Lower leg skin (tissue), 3 donors: ENCODE results near the gene IVD.

Experiments used
- POLR2A ChIP-seq, 2 donors: fragments of 450-650 bp; IDR thresholded peaks; one replicate each; pipeline ENCODE4 v1.6.1; 2016 to 2017; ENCODE audit warnings: antibody characterized with exemption in 2 of 2, mild to moderate bottlenecking in 1 of 2, moderate library complexity in 1 of 2
- TF ChIP-seq, protein P1 (sequence below), 3 donors: fragments of 450-650 bp; IDR thresholded peaks; one replicate each; pipeline ENCODE4 v1.5.1; 2016; ENCODE audit warnings: antibody characterized with exemption in 3 of 3, mild to moderate bottlenecking in 3 of 3, moderate library complexity in 2 of 3

DNA sequence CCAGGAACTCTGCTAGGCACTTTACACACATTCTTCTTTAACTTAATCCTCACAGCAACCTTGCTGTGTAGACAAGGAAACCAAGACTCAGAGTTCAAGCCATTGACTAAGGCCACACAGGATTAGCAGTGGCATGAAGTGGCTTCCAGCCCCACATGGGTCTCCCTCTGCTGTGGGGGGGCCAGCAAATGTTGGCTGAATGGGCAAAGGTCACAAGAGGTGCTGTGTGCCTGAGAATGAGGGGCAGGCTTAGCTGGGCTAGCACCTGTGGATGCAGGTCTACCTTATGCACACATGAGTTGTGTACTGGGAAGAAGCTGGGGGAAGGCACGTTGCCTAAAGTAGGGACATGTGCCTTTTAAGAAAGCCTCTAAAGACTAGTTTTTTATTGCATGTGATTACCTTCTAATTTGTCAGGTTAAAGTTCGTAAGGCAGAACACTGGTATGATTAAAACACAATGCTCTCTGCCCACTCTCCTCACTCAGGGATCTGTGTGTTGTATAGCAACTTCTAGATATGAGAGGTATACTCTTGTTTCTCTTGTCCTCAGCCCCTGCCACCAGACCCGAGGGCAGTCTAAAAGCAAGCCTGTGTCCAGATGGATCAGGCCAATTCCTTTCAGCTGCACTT, 46.0 kb downstream of the IVD start:
- TF ChIP-seq, protein P1, sequence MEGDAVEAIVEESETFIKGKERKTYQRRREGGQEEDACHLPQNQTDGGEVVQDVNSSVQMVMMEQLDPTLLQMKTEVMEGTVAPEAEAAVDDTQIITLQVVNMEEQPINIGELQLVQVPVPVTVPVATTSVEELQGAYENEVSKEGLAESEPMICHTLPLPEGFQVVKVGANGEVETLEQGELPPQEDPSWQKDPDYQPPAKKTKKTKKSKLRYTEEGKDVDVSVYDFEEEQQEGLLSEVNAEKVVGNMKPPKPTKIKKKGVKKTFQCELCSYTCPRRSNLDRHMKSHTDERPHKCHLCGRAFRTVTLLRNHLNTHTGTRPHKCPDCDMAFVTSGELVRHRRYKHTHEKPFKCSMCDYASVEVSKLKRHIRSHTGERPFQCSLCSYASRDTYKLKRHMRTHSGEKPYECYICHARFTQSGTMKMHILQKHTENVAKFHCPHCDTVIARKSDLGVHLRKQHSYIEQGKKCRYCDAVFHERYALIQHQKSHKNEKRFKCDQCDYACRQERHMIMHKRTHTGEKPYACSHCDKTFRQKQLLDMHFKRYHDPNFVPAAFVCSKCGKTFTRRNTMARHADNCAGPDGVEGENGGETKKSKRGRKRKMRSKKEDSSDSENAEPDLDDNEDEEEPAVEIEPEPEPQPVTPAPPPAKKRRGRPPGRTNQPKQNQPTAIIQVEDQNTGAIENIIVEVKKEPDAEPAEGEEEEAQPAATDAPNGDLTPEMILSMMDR (IDR thresholded peaks at IDR 0.05), result no peak
- no peak for TF ChIP-seq POLR2A (IDR thresholded peaks at IDR 0.05)
